HK-2 (cell line): ENCODE measurements around the gene KRTAP5-2.
A peak's percentile ranks its signal among the peaks of the same experiment; 100 is the strongest.
"Not testable (repeated sequence)": the region's sequence is repeated elsewhere in the genome, so short reads cannot be mapped to it uniquely, and the experiment has no call there.

ENCODE experiments used
- DNase-seq: peaks from one replicate; pipeline ENCODE4 v3.0.0-alpha.2; 2018; ENCODE audit not compliant: unreplicated experiment

Gene KRTAP5-2

GRCh38 chr11:1628506-1629325 lies 30.6 kb upstream of the KRTAP5-2 start:
- peak; percentile 46 for DNase-seq

GRCh38 chr11:1625541-1625940 lies 27.4 kb upstream of the KRTAP5-2 start:
- no peak for DNase-seq

GRCh38 chr11:1624621-1625020 lies 26.5 kb upstream of the KRTAP5-2 start:
- no peak for DNase-seq

- DNase-seq = no peak
Observed at GRCh38 chr11:1623716-1624115, 25.6 kb upstream of the KRTAP5-2 start.

- DNase-seq = no peak
Observed at GRCh38 chr11:1622086-1622485, 24.0 kb upstream of the KRTAP5-2 start, which contains the start of gene KRTAP5-4. TSS of gene KRTAP5-4 (minus strand) at chr11:1622138. CDS start at chr11:1622093, 45 bp downstream.

- no peak for DNase-seq
Observed at GRCh38 chr11:1619449-1619848, 21.4 kb upstream of the KRTAP5-2 start.

GRCh38 chr11:1618231-1618630 lies 20.1 kb upstream of the KRTAP5-2 start:
- DNase-seq = no peak

GRCh38 chr11:1608363-1608762 lies 10.3 kb upstream of the KRTAP5-2 start, which contains the start of gene KRTAP5-3:
TSS of gene KRTAP5-3 (minus strand) at chr11:1608463. CDS start at chr11:1608385, 78 bp downstream.
- DNase-seq = no peak

- DNase-seq = not testable (repeated sequence)
Observed at GRCh38 chr11:1607901-1608300, 9.8 kb upstream of the KRTAP5-2 start.

- DNase-seq = not testable (repeated sequence)
Observed at GRCh38 chr11:1607156-1607845, 9.2 kb upstream of the KRTAP5-2 start.

- not testable (repeated sequence) for DNase-seq
Observed at GRCh38 chr11:1605923-1606322, 7.8 kb upstream of the KRTAP5-2 start.

- no peak for DNase-seq
Observed at GRCh38 chr11:1604711-1605110, 6.6 kb upstream of the KRTAP5-2 start.

GRCh38 chr11:1604181-1604580 lies 6.1 kb upstream of the KRTAP5-2 start:
- no peak for DNase-seq

- no peak for DNase-seq
Observed at GRCh38 chr11:1603629-1604028, 5.5 kb upstream of the KRTAP5-2 start.

GRCh38 chr11:1601663-1602062 lies 3.6 kb upstream of the KRTAP5-2 start:
- DNase-seq = not testable (repeated sequence)

GRCh38 chr11:1600626-1601025 lies 2.5 kb upstream of the KRTAP5-2 start:
- no peak for DNase-seq

GRCh38 chr11:1598816-1599215 lies 722 bp upstream of the KRTAP5-2 start:
- DNase-seq = no peak

GRCh38 chr11:1598406-1598805 lies 312 bp upstream of the KRTAP5-2 start:
- not testable (repeated sequence) for DNase-seq

GRCh38 chr11:1597331-1597993 lies 632 bp downstream of the KRTAP5-2 start:
- DNase-seq = no peak

- not testable (repeated sequence) for DNase-seq
Observed at GRCh38 chr11:1596576-1597121, 1.4 kb downstream of the KRTAP5-2 start.

- DNase-seq = not testable (repeated sequence)
Observed at GRCh38 chr11:1595994-1596575, 2.0 kb downstream of the KRTAP5-2 start.

- DNase-seq = no peak
Observed at GRCh38 chr11:1592628-1593027, 5.5 kb downstream of the KRTAP5-2 start.
